Ovary (tissue), 9 donors: ENCODE data around the gene HOMER1. TPM values are rescaled to one million over a fixed set of nuclear protein-coding genes. Genes with fewer than 3 reads are reported as not detected.

Experiments
- DNase-seq, 5 donors: peaks; one replicate each; pipeline ENCODE4 v3.0.0-alpha.2; 2019 to 2020
- H3K27ac ChIP-seq, 2 donors: fragments of 200-600 bp; one replicate each; pipeline versions ENCODE4 v1.5.1 to v1.8.0; 2019 to 2022
- H3K27me3 ChIP-seq: fragments of 200-600 bp; one replicate; pipeline ENCODE4 v1.8.0; 2022
- H3K36me3 ChIP-seq: fragments of 200-600 bp; sonication (generic); one replicate; pipeline ENCODE4 v1.5.1; 2019
- H3K4me1 ChIP-seq: one replicate; pipeline ENCODE4 v1.8.1; 2013; ENCODE audit warnings: mild to moderate bottlenecking, moderate library complexity; ENCODE audit not compliant: insufficient read depth
- H3K4me3 ChIP-seq: fragments of 200-600 bp; sonication (generic); one replicate; pipeline ENCODE4 v1.5.1; 2017
- H3K9me3 ChIP-seq, 2 donors: fragments of 200-600 bp in 1 of 2; sonication (generic) in 1 of 2; one replicate each; pipeline versions ENCODE4 v1.5.1 to v1.8.1; 2013 to 2019; ENCODE audit warnings: mild to moderate bottlenecking in 1 of 2, moderate library complexity in 1 of 2
- EP300 ChIP-seq: sonication (generic); formaldehyde crosslinking; IDR thresholded peaks from one replicate; pipeline ENCODE4 v1.6.1; 2017; ENCODE audit warnings: antibody characterized with exemption
- POLR2A ChIP-seq: fragments of 450-650 bp; IDR thresholded peaks from one replicate; pipeline ENCODE4 v1.6.1; 2017; ENCODE audit warnings: antibody characterized with exemption, mild to moderate bottlenecking, moderate library complexity
- WGBS, 3 donors: extraction: QIAGEN DNeasy Blood & Tissue Kit in 1 of 3; methylation state at CpG; one replicate each; pipeline versions ENCODE4 v1.1.5 to v1.1.7; 2013 to 2017; 5-methylcytosine and 5-hydroxymethylcytosine counted together
- intact Hi-C, 4 donors: fragments of 100-400 bp; cut with DNase I; formaldehyde crosslinking; loops; one replicate each; pipeline versions ENCODE4 v1.11.0 to v1.15.1; 2022 to 2023
- polyA plus RNA-seq, 2 donors: library from polyadenylated mRNA; stranded (reverse); fragments of 200-250 nt in 1 of 2; fragments of 350-450 nt in 1 of 2; fragmentation: Illumina TruSeq in 1 of 2; extraction: RNeasy Lipid Tissue Mini Kit (QIAGEN cat#74804) in 1 of 2; gene quantifications; one replicate each; pipeline ENCODE4 v1.2.3, GENCODE V29; 2013 to 2014
- total RNA-seq, 7 donors: library from RNA; depleted of rRNA in 2 of 7; stranded (reverse); fragments of >200 nt in 2 of 7; fragmentation: NEBNext Ultra II Directional in 3 of 7; extraction: Animal tissue kit (Norgen Biotek cat#: 25700) in 3 of 7; gene quantifications; one replicate each; pipeline versions ENCODE4 v1.1.0 to v1.2.4, GENCODE V29; 2016 to 2023
- TF ChIP-seq, protein P1 (sequence below), 3 donors: fragments of 450-650 bp in 2 of 3; fragments of 200-600 bp in 1 of 3; IDR thresholded peaks; one replicate each; pipeline versions ENCODE4 v1.5.1 to v1.8.0; 2016 to 2022; ENCODE audit warnings: antibody characterized with exemption in 3 of 3, mild to moderate bottlenecking in 1 of 3
- donor health status: DM: no; HTN: no; CAD: no; lungs with moderate emphysema.
- donor health status: DM: no; HTN: no; CAD: no.
- donor health status: Bipolar disorder and iron deficiency.
- donor health status: DM: yes; HTN: yes; CAD: no.
- donor health status: DM: no; HTN: no; CAD: no.
- donor health status: DM: yes; HTN: yes; CAD: no.

Gene HOMER1
- total and polyA plus RNA-seq, 9 donors, result 1.8 to 37.8 (median 10.9) TPM

DNA sequence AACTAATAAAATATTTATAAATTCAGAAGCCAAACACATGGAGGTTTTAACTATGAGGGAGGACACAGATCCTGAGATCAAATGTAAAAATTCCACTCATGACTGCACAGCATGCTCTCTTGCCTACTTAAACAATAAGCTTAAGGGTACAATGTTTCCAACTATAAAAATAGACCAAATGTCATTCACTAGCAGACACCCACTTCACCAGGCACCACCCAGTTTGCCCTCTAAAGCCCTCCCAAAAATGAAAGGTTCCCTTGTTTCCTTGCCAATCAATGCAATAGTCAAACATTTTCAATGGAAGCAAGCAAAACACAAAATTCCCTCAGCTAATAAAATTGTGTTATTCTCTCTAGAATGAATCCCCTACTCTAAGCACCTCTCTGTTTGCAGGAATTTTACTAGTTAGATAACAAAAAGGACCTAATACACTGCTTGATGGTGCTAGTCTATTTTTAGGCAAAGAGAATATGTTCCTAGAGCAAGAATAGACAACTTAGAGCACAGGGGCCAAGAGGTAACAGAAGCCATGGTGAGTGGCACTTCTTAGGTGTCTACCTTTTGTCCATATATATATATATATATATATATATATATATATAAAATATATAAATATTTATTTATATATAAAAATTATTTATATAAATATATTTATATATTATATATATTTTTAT lies 135.3 kb downstream of the HOMER1 start:
- intact Hi-C loops, result no loop called here
- Histone ChIP-seq H3K9me3 (peaks cover 0 to 3% of the 10 kb centered on the region in 2 donors), H3K4me3 (no peak overlapping the region), H3K27me3 (no peaks in the 10 kb centered on the region), H3K4me1 (no peaks in the 10 kb centered on the region), H3K36me3 (no peaks in the 10 kb centered on the region), H3K27ac (no peak overlapping the region)
- TF ChIP-seq POLR2A (no peak), EP300 (no peak)
- TF ChIP-seq, protein P1, sequence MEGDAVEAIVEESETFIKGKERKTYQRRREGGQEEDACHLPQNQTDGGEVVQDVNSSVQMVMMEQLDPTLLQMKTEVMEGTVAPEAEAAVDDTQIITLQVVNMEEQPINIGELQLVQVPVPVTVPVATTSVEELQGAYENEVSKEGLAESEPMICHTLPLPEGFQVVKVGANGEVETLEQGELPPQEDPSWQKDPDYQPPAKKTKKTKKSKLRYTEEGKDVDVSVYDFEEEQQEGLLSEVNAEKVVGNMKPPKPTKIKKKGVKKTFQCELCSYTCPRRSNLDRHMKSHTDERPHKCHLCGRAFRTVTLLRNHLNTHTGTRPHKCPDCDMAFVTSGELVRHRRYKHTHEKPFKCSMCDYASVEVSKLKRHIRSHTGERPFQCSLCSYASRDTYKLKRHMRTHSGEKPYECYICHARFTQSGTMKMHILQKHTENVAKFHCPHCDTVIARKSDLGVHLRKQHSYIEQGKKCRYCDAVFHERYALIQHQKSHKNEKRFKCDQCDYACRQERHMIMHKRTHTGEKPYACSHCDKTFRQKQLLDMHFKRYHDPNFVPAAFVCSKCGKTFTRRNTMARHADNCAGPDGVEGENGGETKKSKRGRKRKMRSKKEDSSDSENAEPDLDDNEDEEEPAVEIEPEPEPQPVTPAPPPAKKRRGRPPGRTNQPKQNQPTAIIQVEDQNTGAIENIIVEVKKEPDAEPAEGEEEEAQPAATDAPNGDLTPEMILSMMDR (IDR thresholded peaks at IDR 0.05), result no peak
- no peak for DNase-seq

DNA sequence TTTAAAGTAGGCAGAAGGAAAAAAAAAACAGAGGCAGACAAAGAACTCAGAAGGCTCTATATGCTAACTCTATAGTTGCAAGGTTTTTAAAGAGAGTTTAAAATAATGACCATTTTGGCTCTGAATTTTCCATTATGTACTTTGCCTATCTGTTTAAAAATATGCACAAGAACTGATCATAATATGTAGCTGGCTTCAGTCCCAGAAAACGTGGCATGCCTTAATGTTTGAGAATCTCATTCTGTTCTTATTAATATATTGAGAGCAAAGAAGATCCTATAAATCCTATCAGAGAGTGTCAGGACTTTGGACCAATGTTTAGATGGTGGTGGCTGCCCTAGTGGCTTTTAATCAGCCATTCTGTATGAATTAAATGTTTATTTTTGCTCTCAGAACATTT lies 156.5 kb downstream of the HOMER1 start:
- no peak for DNase-seq
- TF ChIP-seq, protein P1 (IDR thresholded peaks at IDR 0.05), result no peak
- TF ChIP-seq EP300, result no peak
- TF ChIP-seq POLR2A, result no peak
- Histone ChIP-seq H3K27me3 (no peaks in the 10 kb centered on the region), H3K36me3 (no peaks in the 10 kb centered on the region), H3K9me3 (no peaks in the 10 kb centered on the region), H3K4me3 (no peak overlapping the region), H3K27ac (no peak overlapping the region), H3K4me1 (no peaks in the 10 kb centered on the region)
- intact Hi-C loops, result no loop called here
- 2 to 7% (median 4%) methylated on average over 1 of the region's 1 CpG for WGBS, 3 donors

DNA sequence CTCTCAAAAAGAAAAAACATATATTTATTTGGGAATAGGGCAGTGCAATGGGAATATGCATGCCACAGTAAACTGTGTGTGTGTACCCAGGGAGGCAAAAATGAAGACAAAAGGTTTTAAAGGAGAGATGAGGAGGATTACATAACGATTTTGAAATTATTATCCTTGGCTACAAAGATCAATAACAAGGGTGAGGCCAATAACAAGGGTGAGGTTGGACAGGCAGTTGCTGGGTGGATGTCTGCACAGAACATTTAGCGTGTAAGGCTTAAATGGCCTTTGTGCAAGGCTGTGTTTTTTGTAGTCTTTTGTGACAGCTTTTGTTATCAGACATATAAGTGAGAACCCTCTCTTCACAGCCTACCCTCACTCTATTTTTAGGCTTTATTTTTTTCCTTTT lies 164.1 kb downstream of the HOMER1 start:
- no peaks in the 10 kb centered on the region for H3K9me3 ChIP-seq
- WGBS, 3 donors, result 84 to 89% (median 87%) methylated on average over 2 of the region's 2 CpGs
- DNase-seq, result no peak
- H3K27me3 ChIP-seq, result no peaks in the 10 kb centered on the region
- H3K4me1 ChIP-seq, result no peaks in the 10 kb centered on the region
- intact Hi-C loops, result no loop called here
- no peaks in the 10 kb centered on the region for H3K36me3 ChIP-seq
- TF ChIP-seq, protein P1 (IDR thresholded peaks at IDR 0.05), result no peak
- TF ChIP-seq EP300, result no peak
- no peak for TF ChIP-seq POLR2A
- H3K27ac ChIP-seq, result no peak overlapping the region
- no peak overlapping the region for H3K4me3 ChIP-seq

DNA sequence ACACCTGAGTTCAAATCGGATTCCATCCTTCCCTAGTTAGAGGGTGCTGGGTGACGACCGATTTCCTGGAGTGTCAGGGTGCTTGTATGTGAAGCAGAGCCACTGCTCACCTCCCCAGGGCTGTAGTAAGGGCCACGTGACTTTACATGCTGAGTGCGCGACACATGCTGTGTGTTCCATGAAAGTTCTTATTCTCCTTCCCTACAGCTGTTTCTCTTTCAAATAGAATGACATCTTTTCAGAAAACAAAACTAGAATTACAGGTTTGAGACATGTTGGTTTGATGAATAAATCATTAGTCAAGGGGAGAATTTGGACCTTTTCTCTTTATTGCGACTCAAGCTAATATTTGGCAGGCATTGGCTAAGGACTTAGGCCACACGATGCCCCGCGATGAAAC lies 164.9 kb downstream of the HOMER1 start:
- no peaks in the 10 kb centered on the region for H3K4me1 ChIP-seq
- DNase-seq, result no peak
- no peak overlapping the region for H3K27ac ChIP-seq
- no peak overlapping the region for H3K4me3 ChIP-seq
- no peaks in the 10 kb centered on the region for H3K9me3 ChIP-seq
- no peaks in the 10 kb centered on the region for H3K36me3 ChIP-seq
- 91 to 92% (median 91%) methylated on average over 10 of the region's 10 CpGs for WGBS, 3 donors
- no peak for TF ChIP-seq POLR2A
- TF ChIP-seq EP300, result no peak
- TF ChIP-seq, protein P1 (IDR thresholded peaks at IDR 0.05), result no peak
- intact Hi-C loops, result no loop called here
- no peaks in the 10 kb centered on the region for H3K27me3 ChIP-seq
